ENCODE data around the gene ANTXRL.

- TF ChIP-seq POLR2AphosphoS5 (IDR thresholded peaks at IDR 0.05; ENCODE audit: low read depth, low read length) (no peak), FOXP2 (optimal IDR thresholded peaks at IDR 0.05; ENCODE audit: borderline replicate concordance, extremely low read depth, extremely low read length, insufficient read depth) (no peak), REST (IDR thresholded peaks at IDR 0.05; ENCODE audit: insufficient read depth in 1 of 2, low read depth in 2 of 2, low read length in 2 of 2) (no peak), SIN3A (IDR thresholded peaks at IDR 0.05; ENCODE audit: borderline replicate concordance, insufficient read depth, low read length) (no peak), TAF1 (IDR thresholded peaks at IDR 0.05; ENCODE audit: borderline replicate concordance, insufficient read depth, low read length) (no peak)
Observed at GRCh38 chr10:46254467-46254866, 32.3 kb upstream of the ANTXRL start.
